KMS-11 (cell line): ENCODE data around the gene PARP12.

Experiments
- H2AFZ ChIP-seq: fragments of 200-600 bp; sonication (generic); 2 replicates; pipeline ENCODE4 v1.6.1; 2016; ENCODE audit warnings: antibody characterized with exemption, mixed run types, low read depth
- H3K27ac ChIP-seq: fragments of 200-600 bp; sonication (generic); 2 replicates; pipeline ENCODE4 v1.6.1; 2016; ENCODE audit warnings: mild to moderate bottlenecking, mixed run types
- H3K27me3 ChIP-seq: fragments of 200-600 bp; sonication (generic); 2 replicates; pipeline ENCODE4 v1.6.1; 2017; ENCODE audit warnings: mild to moderate bottlenecking, low read depth, mixed run types, moderate library complexity; ENCODE audit not compliant: insufficient read depth
- H3K36me3 ChIP-seq: fragments of 200-600 bp; sonication (generic); 2 replicates; pipeline ENCODE4 v1.6.1; 2017; ENCODE audit warnings: mild to moderate bottlenecking, mixed run types; ENCODE audit not compliant: insufficient read depth
- H3K4me1 ChIP-seq: fragments of 200-600 bp; sonication (generic); 2 replicates; pipeline ENCODE4 v1.6.1; 2016; ENCODE audit warnings: mild to moderate bottlenecking, low read depth, mixed run types; ENCODE audit not compliant: poor library complexity, severe bottlenecking
- H3K4me2 ChIP-seq: fragments of 200-600 bp; sonication (generic); 2 replicates; pipeline ENCODE4 v1.7.0; 2016; ENCODE audit warnings: mild to moderate bottlenecking, mixed run types
- H3K4me3 ChIP-seq: fragments of 200-600 bp; sonication (generic); IDR thresholded peaks from 2 replicates; pipeline ENCODE4 v1.6.1; 2017; ENCODE audit warnings: low read depth, low read length, mixed read lengths; ENCODE audit not compliant: insufficient read depth
- H3K79me2 ChIP-seq: fragments of 200-600 bp; sonication (generic); 2 replicates; pipeline ENCODE4 v1.6.1; 2016; ENCODE audit warnings: low read depth, mixed run types; ENCODE audit not compliant: insufficient read depth
- H3K9ac ChIP-seq: fragments of 200-600 bp; sonication (generic); 2 replicates; pipeline ENCODE4 v1.6.1; 2016; ENCODE audit warnings: mild to moderate bottlenecking, mixed run types
- H4K20me1 ChIP-seq: fragments of 200-600 bp; sonication (generic); 2 replicates; pipeline ENCODE4 v1.6.1; 2016; ENCODE audit warnings: mild to moderate bottlenecking, mixed run types; ENCODE audit not compliant: insufficient read depth
- CTCF ChIP-seq: fragments of 200-600 bp; sonication (generic); conservative IDR thresholded peaks from 2 replicates; pipeline ENCODE4 v1.6.1; 2017; ENCODE audit warnings: low read depth, mild to moderate bottlenecking, antibody characterized with exemption, low read length, moderate library complexity, mixed read lengths

PARP12 gene

GRCh38 chr7:140058517-140058916, 4.2 kb downstream of the PARP12 start:
- Histone ChIP-seq H3K79me2 (peaks cover 12% of the 10 kb centered on the region; the same call in 1 of the 2 replicates), H3K4me3 (no peak overlapping the region), H3K9ac (no peak overlapping the region), H3K27ac (no peak overlapping the region), H2AFZ (no peak overlapping the region), H3K4me1 (peaks cover 35% of the 10 kb centered on the region), H3K27me3 (no peaks in the 10 kb centered on the region), H3K36me3 (no peaks in the 10 kb centered on the region), H4K20me1 (no peaks in the 10 kb centered on the region), H3K4me2 (no peak overlapping the region)
- TF ChIP-seq CTCF: no peak

GRCh38 chr7:140057143-140057535, 5.6 kb downstream of the PARP12 start:
- TF ChIP-seq CTCF: no peak
- H2AFZ ChIP-seq: no peak overlapping the region
- H3K9ac ChIP-seq: no peak overlapping the region
- no peaks in the 10 kb centered on the region for H4K20me1 ChIP-seq
- H3K4me1 ChIP-seq: peaks cover 34% of the 10 kb centered on the region
- H3K27ac ChIP-seq: no peak overlapping the region
- no peaks in the 10 kb centered on the region for H3K27me3 ChIP-seq
- peaks cover 12% of the 10 kb centered on the region; the same call in 1 of the 2 replicates for H3K79me2 ChIP-seq
- no peak overlapping the region for H3K4me2 ChIP-seq
- no peak overlapping the region for H3K4me3 ChIP-seq
- no peaks in the 10 kb centered on the region for H3K36me3 ChIP-seq

GRCh38 chr7:140056431-140057142, 6.2 kb downstream of the PARP12 start:
- Histone ChIP-seq H3K4me2 (no peak overlapping the region), H3K9ac (no peak overlapping the region), H4K20me1 (no peaks in the 10 kb centered on the region), H3K27me3 (no peaks in the 10 kb centered on the region), H3K27ac (no peak overlapping the region), H3K4me1 (peaks cover 28% of the 10 kb centered on the region), H3K79me2 (peaks cover 12% of the 10 kb centered on the region; the same call in 1 of the 2 replicates), H3K4me3 (no peak overlapping the region), H3K36me3 (no peaks in the 10 kb centered on the region), H2AFZ (no peak overlapping the region)
- no peak for TF ChIP-seq CTCF

- no peak for TF ChIP-seq CTCF
- H3K4me3 ChIP-seq: no peak overlapping the region
- no peaks in the 10 kb centered on the region for H3K36me3 ChIP-seq
- no peaks in the 10 kb centered on the region for H4K20me1 ChIP-seq
- no peak overlapping the region for H2AFZ ChIP-seq
- H3K27me3 ChIP-seq: no peaks in the 10 kb centered on the region
- H3K4me2 ChIP-seq: no peak overlapping the region
- H3K79me2 ChIP-seq: peaks cover 4% of the 10 kb centered on the region; the same call in 1 of the 2 replicates
- no peak overlapping the region for H3K27ac ChIP-seq
- no peak overlapping the region for H3K9ac ChIP-seq
- peaks cover 21% of the 10 kb centered on the region for H3K4me1 ChIP-seq
These were observed 6.9 kb downstream of the PARP12 start for GRCh38 chr7:140055833-140056232.
